ENCODE data around the gene ITGA2. TPM values are rescaled to one million over a fixed set of nuclear protein-coding genes. Genes with fewer than 3 reads are reported as not detected.

Gene ITGA2
- total and polyA plus RNA-seq, 2 of the 8 experiments (the other 6 are each of a cell fraction or from before 2014, with no cell fraction given) = 1.4 to 7.7 TPM

GRCh38 chr5:53092242-53092641 is 103.1 kb downstream of the ITGA2 start:
- no peak overlapping the region for H2BK12ac ChIP-seq (ENCODE audit: low read depth, low read length)
- H4K5ac ChIP-seq (ENCODE audit: insufficient read length, low read depth, low read length) = no peak overlapping the region
- H2BK15ac ChIP-seq (ENCODE audit: low read length) = no peak overlapping the region
- H2BK20ac ChIP-seq (ENCODE audit: low read length) = no peak overlapping the region
- no peaks in the 10 kb centered on the region for H3K9me3 ChIP-seq (ENCODE audit: insufficient read depth in 2 of 2, low read depth in 1 of 2, low read length in 1 of 2)
- H3K27me3 ChIP-seq (replicated peaks in 1 of 4; ENCODE audit: control insufficient read depth in 3 of 4, extremely low read depth in 1 of 4, insufficient read depth in 3 of 4, low read length in 3 of 4) = no peaks in the 10 kb centered on the region
- no peaks in the 10 kb centered on the region for H3K79me1 ChIP-seq (ENCODE audit: low read depth, low read length)
- H3K23ac ChIP-seq (ENCODE audit: insufficient read length) = no peak overlapping the region
- no peak overlapping the region for H2AFZ ChIP-seq (ENCODE audit: low read length)
- no peak overlapping the region for H3K27ac ChIP-seq (ENCODE audit: low read depth, low read length)
- H3K18ac ChIP-seq (ENCODE audit: extremely low read depth, low read length) = no peak overlapping the region
- WGBS, 2 experiments (ENCODE audit: extremely low coverage in 1 of 2, insufficient coverage in 1 of 2, insufficient read length in 1 of 2, insufficient replicate concordance in 2 of 2, low coverage in 1 of 2, low lambda C conversion rate in 2 of 2, missing lambda C conversion rate in 1 of 2) = 85% methylated on average over 2 of the region's 2 CpGs; no CpG with 5 or more reads in 1 of the 2 experiments
- no peak overlapping the region for H2BK5ac ChIP-seq (ENCODE audit: low read depth, low read length)
- no peak overlapping the region for H3K4ac ChIP-seq (replicated peaks; ENCODE audit: insufficient read length, low read depth, low read length)
- H3K23me2 ChIP-seq (ENCODE audit: low read depth, low read length) = no peaks in the 10 kb centered on the region
- H3K56ac ChIP-seq (replicated peaks; ENCODE audit: insufficient read length, low read depth, low read length) = no peak overlapping the region
- no peaks in the 10 kb centered on the region for H3K79me2 ChIP-seq (ENCODE audit: control insufficient read depth in 1 of 2, insufficient read depth in 2 of 2, low read length in 2 of 2)
- H3K4me2 ChIP-seq (ENCODE audit: insufficient read depth in 1 of 2, low read depth in 2 of 2, low read length in 2 of 2) = no peak overlapping the region
- H4K8ac ChIP-seq (ENCODE audit: extremely low read depth, insufficient read depth, low read length) = no peak overlapping the region
- no peak overlapping the region for H2AK5ac ChIP-seq (ENCODE audit: low read depth, low read length)
- POLR2A ChIA-PET (ENCODE audit: partially characterized antibody) = no interaction called here
- no peak overlapping the region for H3K4me3 ChIP-seq (ENCODE audit: extremely low read depth in 1 of 4, insufficient read depth in 2 of 4, low read depth in 3 of 4, low read length in 4 of 4)
- H2BK120ac ChIP-seq (replicated peaks; ENCODE audit: low read depth, low read length) = no peak overlapping the region
- no peak for DNase-seq (ENCODE audit: low read depth in 1 of 2, low spot score in 2 of 2)
- no peak overlapping the region for H3K9ac ChIP-seq (replicated peaks in 1 of 4; ENCODE audit: extremely low read depth in 1 of 4, low read depth in 3 of 4, low read length in 3 of 4)
- H3K36me3 ChIP-seq (ENCODE audit: control insufficient read depth in 2 of 4, insufficient read depth in 4 of 4, low read length in 3 of 4) = no peaks in the 10 kb centered on the region
- CTCF ChIA-PET (ENCODE audit: partially characterized antibody) = interaction anchor here (0.6 to 7.2 kb wide), 6 partner anchors 28 to 1006 kb away, joined by 3 to 66 read pairs (median 3); no protein-coding TSS in a partner anchor
- no peaks in the 10 kb centered on the region for H3K4me1 ChIP-seq (replicated peaks in 1 of 4; ENCODE audit: control insufficient read depth in 3 of 4, insufficient read depth in 4 of 4, low read length in 3 of 4)
- no peaks in the 10 kb centered on the region for H4K20me1 ChIP-seq (replicated peaks in 1 of 2; ENCODE audit: control insufficient read depth in 1 of 2, insufficient read depth in 2 of 2, low read length in 2 of 2)
- no peak overlapping the region for H3K14ac ChIP-seq (ENCODE audit: insufficient read length)
- no peak for TF ChIP-seq GTF2F1 (IDR thresholded peaks at IDR 0.05; ENCODE audit: borderline replicate concordance, low read depth, low read length)
- no peak for TF ChIP-seq RXRA (IDR thresholded peaks at IDR 0.05; ENCODE audit: insufficient read depth, low read depth, low read length)
- TF ChIP-seq SP2 (IDR thresholded peaks at IDR 0.05; ENCODE audit: low read length) = no peak
- no peak for TF ChIP-seq FOSL1 (IDR thresholded peaks at IDR 0.05; ENCODE audit: insufficient read depth, low read depth, low read length)
- no peak for TF ChIP-seq KDM4A (IDR thresholded peaks at IDR 0.05; ENCODE audit: low read depth, low read length, severe bottlenecking)
- no peak for TF ChIP-seq SRF (IDR thresholded peaks at IDR 0.05; ENCODE audit: low read depth, low read length)
- H4K91ac ChIP-seq (replicated peaks; ENCODE audit: insufficient read length, low read length) = no peak overlapping the region
- no peak for FAIRE-seq

All from H1 (cell line).